Lower leg skin (tissue), 4 donors: ENCODE results near the gene SKOR2. TPM values are rescaled to one million over a fixed set of nuclear protein-coding genes. Genes with fewer than 3 reads are reported as not detected.

Experiments
- DNase-seq, 2 donors: peaks; one replicate each; pipeline ENCODE4 v3.0.0-alpha.2; 2019; ENCODE audit warnings: low spot score in 2 of 2
- H3K4me3 ChIP-seq: fragments of 200-600 bp; sonication (generic); 2 replicates; pipeline ENCODE4 v1.5.1; 2017; ENCODE audit warnings: mild to moderate bottlenecking, low read depth; ENCODE audit not compliant: poor library complexity, severe bottlenecking
- CTCF ChIP-seq, 3 donors: fragments of 450-650 bp; IDR thresholded peaks; one replicate each; pipeline ENCODE4 v1.5.1; 2016; ENCODE audit warnings: antibody characterized with exemption in 3 of 3, mild to moderate bottlenecking in 3 of 3, moderate library complexity in 2 of 3
- POLR2A ChIP-seq, 2 donors: fragments of 450-650 bp; IDR thresholded peaks; one replicate each; pipeline ENCODE4 v1.6.1; 2016 to 2017; ENCODE audit warnings: antibody characterized with exemption in 2 of 2, mild to moderate bottlenecking in 1 of 2, moderate library complexity in 1 of 2
- WGBS, 2 donors: methylation state at CpG; one replicate each; pipeline ENCODE4 v1.1.5; 2018; 5-methylcytosine and 5-hydroxymethylcytosine counted together
- intact Hi-C: fragments of 100-400 bp; cut with DNase I; formaldehyde crosslinking; loops from one replicate; pipeline ENCODE4 v1.15.0; 2023; ENCODE audit warnings: low total_unique reads
- total RNA-seq, 4 donors: library from RNA; depleted of rRNA; stranded (reverse); fragments of >200 nt; gene quantifications; one replicate each; pipeline ENCODE4 v1.1.0, GENCODE V29; 2016

The SKOR2 gene
- total RNA-seq, 4 donors from 2014 or later = not detected

GRCh38 chr18:47274961-47275360 is 23.5 kb upstream of the SKOR2 start:
- DNase-seq = no peak
- TF ChIP-seq CTCF (IDR thresholded peaks at IDR 0.05) (no peak), POLR2A (IDR thresholded peaks at IDR 0.05) (no peak)
- WGBS, 2 donors = 30 to 38% methylated on average over 9 of the region's 9 CpGs
- intact Hi-C loops = no loop called here
- no peak overlapping the region for H3K4me3 ChIP-seq

GRCh38 chr18:47265197-47265596 is 13.7 kb upstream of the SKOR2 start:
- no peak for TF ChIP-seq CTCF (IDR thresholded peaks at IDR 0.05)
- intact Hi-C loops = no loop called here
- DNase-seq = no peak
- no peak overlapping the region for H3K4me3 ChIP-seq
- WGBS, 2 donors = 28 to 41% methylated on average over 1 of the region's 1 CpG

GRCh38 chr18:47264308-47264700 is 12.8 kb upstream of the SKOR2 start:
- no peak for TF ChIP-seq CTCF (IDR thresholded peaks at IDR 0.05)
- TF ChIP-seq POLR2A (IDR thresholded peaks at IDR 0.05) = no peak
- WGBS, 2 donors = 7% methylated on average over 10 of the region's 10 CpGs
- DNase-seq = no peak
- H3K4me3 ChIP-seq = no peak overlapping the region
- intact Hi-C loops = no loop called here

GRCh38 chr18:47263430-47264307 is 12.2 kb upstream of the SKOR2 start:
- 1 to 3% methylated on average over 45 to 56 of the region's 69 CpGs for WGBS, 2 donors
- no peak for DNase-seq
- TF ChIP-seq POLR2A (IDR thresholded peaks at IDR 0.05) (no peak), CTCF (IDR thresholded peaks at IDR 0.05) (no peak)
- intact Hi-C loops = no loop called here
- H3K4me3 ChIP-seq = no peak overlapping the region

- no peak for DNase-seq
- intact Hi-C loops = no loop called here
- 2% methylated on average over 16 of the region's 16 CpGs for WGBS, 2 donors
- no peak overlapping the region for H3K4me3 ChIP-seq
- TF ChIP-seq POLR2A (IDR thresholded peaks at IDR 0.05) (no peak), CTCF (IDR thresholded peaks at IDR 0.05) (no peak)
Observed at GRCh38 chr18:47263150-47263429, 11.6 kb upstream of the SKOR2 start.
